ENCODE results near the gene SGSM2.

Gene SGSM2

GRCh38 chr17:2387086-2388019 lies 50.1 kb downstream of the SGSM2 start:
- DNase-seq (ENCODE audit: low read depth in 2 of 2), result no peak

- DNase-seq (ENCODE audit: low read depth in 2 of 2), result no peak
Measured at GRCh38 chr17:2388020-2388682, 50.9 kb downstream of the SGSM2 start.

- no peak for DNase-seq (ENCODE audit: low read depth in 2 of 2)
Measured at GRCh38 chr17:2388683-2389055, 51.4 kb downstream of the SGSM2 start.

GRCh38 chr17:2390199-2390836 lies 53.0 kb downstream of the SGSM2 start:
- DNase-seq (ENCODE audit: low read depth in 2 of 2), result no peak

GRCh38 chr17:2391597-2392251 lies 54.4 kb downstream of the SGSM2 start:
- DNase-seq (ENCODE audit: low read depth in 2 of 2), result no peak

GRCh38 chr17:2392252-2393173 lies 55.2 kb downstream of the SGSM2 start:
- DNase-seq (ENCODE audit: low read depth in 2 of 2), result peak; percentile 95 to 97

- peak; percentile 78 to 80 for DNase-seq (ENCODE audit: low read depth in 2 of 2)
Measured at GRCh38 chr17:2393174-2393953, 56.1 kb downstream of the SGSM2 start.

GRCh38 chr17:2393954-2394749 lies 56.9 kb downstream of the SGSM2 start:
- DNase-seq (ENCODE audit: low read depth in 2 of 2), result no peak

- DNase-seq (ENCODE audit: low read depth in 2 of 2), result no peak
Measured at GRCh38 chr17:2394775-2395201, 57.5 kb downstream of the SGSM2 start.

GRCh38 chr17:2395258-2396181 lies 58.2 kb downstream of the SGSM2 start:
- DNase-seq (ENCODE audit: low read depth in 2 of 2), result no peak

- DNase-seq (ENCODE audit: low read depth in 2 of 2), result no peak
Measured at GRCh38 chr17:2396192-2396567, 58.9 kb downstream of the SGSM2 start.

- no peak for DNase-seq (ENCODE audit: low read depth in 2 of 2)
Measured at GRCh38 chr17:2396568-2397246, 59.4 kb downstream of the SGSM2 start.

GRCh38 chr17:2397247-2398171 lies 60.2 kb downstream of the SGSM2 start:
- no peak for DNase-seq (ENCODE audit: low read depth in 2 of 2)

GRCh38 chr17:2398182-2398581 lies 60.9 kb downstream of the SGSM2 start:
- DNase-seq (ENCODE audit: low read depth in 2 of 2), result no peak

GRCh38 chr17:2398655-2399571 lies 61.6 kb downstream of the SGSM2 start:
- DNase-seq (ENCODE audit: low read depth in 2 of 2), result peak in 1 of 2 donors; percentile 23

Measured in stimulated activated CD8-positive, alpha-beta memory T cell treated with anti-CD3 and anti-CD28 coated beads, Interleukin-7, amount 100 ng/mL, for 1 hour (primary cell).